Mammary epithelial cell (primary cell): Measurements from ENCODE around the gene ZIM2.

Experiments
- EZH2 ChIP-seq: IDR thresholded peaks from 2 replicates; pipeline ENCODE4 v1.6.1; 2012; ENCODE audit warnings: low read length, inconsistent platforms, borderline replicate concordance
- TF ChIP-seq, protein P1 (sequence below), 2 donors: IDR thresholded peaks in 1 of 2; conservative IDR thresholded peaks in 1 of 2; 2 replicates each; pipeline ENCODE4 v1.5.1; 2011 to 2012; ENCODE audit warnings: inconsistent platforms in 2 of 2, low read length in 2 of 2, mild to moderate bottlenecking in 2 of 2, control low read depth in 1 of 2, low read depth in 1 of 2; ENCODE audit not compliant: insufficient read depth in 1 of 2; ENCODE audit errors: extremely low read depth in 1 of 2

DNA sequence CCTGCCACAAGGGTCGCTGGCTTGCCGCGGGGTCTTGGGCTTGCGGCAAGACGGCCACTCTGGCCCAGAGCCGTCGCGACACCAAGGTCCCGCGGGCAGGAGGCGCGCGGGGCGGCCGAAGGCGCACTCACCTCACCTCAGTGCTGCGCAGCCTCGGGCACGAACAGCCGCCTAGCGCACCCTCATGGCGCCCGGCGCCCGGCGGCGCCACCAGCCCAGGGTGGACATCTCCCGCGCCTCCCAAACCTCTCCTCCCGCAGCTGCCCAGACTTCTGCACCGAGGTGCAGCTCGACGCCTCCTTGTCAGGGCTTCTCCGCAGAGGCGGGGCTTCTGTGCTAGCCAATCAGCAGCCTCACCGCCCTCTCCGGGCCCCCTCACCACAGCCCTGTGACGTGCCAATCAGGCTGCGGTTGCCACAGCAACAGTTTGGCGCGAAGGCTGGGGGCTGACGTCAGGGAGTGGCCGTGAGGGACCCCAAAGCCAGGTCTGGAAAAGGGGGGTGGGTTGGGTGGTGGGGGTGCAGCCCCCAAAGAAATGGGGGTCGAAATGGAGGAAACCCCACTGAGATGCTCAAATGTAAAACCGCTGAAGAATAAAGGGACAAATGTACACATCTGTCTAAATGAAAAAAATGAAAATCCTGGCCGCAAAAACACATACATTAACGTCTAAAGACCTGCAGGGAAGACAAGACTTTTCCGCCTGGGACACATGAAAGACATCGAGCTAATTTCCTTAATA lies at the start of gene ZIM2, which contains the start of gene PEG3:
- TF ChIP-seq, protein P1, sequence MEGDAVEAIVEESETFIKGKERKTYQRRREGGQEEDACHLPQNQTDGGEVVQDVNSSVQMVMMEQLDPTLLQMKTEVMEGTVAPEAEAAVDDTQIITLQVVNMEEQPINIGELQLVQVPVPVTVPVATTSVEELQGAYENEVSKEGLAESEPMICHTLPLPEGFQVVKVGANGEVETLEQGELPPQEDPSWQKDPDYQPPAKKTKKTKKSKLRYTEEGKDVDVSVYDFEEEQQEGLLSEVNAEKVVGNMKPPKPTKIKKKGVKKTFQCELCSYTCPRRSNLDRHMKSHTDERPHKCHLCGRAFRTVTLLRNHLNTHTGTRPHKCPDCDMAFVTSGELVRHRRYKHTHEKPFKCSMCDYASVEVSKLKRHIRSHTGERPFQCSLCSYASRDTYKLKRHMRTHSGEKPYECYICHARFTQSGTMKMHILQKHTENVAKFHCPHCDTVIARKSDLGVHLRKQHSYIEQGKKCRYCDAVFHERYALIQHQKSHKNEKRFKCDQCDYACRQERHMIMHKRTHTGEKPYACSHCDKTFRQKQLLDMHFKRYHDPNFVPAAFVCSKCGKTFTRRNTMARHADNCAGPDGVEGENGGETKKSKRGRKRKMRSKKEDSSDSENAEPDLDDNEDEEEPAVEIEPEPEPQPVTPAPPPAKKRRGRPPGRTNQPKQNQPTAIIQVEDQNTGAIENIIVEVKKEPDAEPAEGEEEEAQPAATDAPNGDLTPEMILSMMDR (conservative IDR thresholded peaks at IDR 0.05 in 1 of 2, IDR thresholded peaks at IDR 0.05 in 1 of 2; ENCODE audit: extremely low read depth in 1 of 2, insufficient read depth in 1 of 2, low read depth in 1 of 2, low read length in 2 of 2), result no peak
- no peak for TF ChIP-seq EZH2
